Right lobe of liver (tissue), 4 donors: ENCODE measurements around the gene CD3G.

Source experiments
- POLR2A ChIP-seq: fragments of 450-650 bp; IDR thresholded peaks from one replicate; pipeline ENCODE4 v1.6.1; 2017; ENCODE audit warnings: antibody characterized with exemption, mild to moderate bottlenecking
- TF ChIP-seq, protein P1 (sequence below), 4 donors: fragments of 200-600 bp in 3 of 4; fragments of 450-650 bp in 1 of 4; IDR thresholded peaks; one replicate each; pipeline versions ENCODE4 v1.5.1 to v1.8.0; 2016 to 2022; ENCODE audit warnings: antibody characterized with exemption in 4 of 4, mild to moderate bottlenecking in 2 of 4
- donor health status: DM: no; HTN: no; CAD: no.
- donor health status: DM: no; HTN: no; CAD: no.
- donor health status: DM: no; HTN: yes; CAD: no.

DNA sequence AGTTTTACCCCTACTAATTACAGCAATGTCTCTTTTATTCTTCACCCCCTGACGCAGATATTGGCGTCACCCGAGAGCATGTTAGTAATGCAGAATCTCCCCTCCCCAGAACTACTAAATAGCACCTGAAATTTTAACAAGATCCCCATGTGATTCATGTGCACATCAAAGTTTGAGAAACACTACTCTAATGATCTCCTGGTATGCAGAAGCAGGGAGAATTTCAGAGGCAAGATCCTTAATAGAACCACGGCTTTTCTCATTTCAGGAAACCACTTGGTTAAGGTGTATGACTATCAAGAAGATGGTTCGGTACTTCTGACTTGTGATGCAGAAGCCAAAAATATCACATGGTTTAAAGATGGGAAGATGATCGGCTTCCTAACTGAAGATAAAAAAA, 5.3 kb downstream of the CD3G start:
- TF ChIP-seq, protein P1, sequence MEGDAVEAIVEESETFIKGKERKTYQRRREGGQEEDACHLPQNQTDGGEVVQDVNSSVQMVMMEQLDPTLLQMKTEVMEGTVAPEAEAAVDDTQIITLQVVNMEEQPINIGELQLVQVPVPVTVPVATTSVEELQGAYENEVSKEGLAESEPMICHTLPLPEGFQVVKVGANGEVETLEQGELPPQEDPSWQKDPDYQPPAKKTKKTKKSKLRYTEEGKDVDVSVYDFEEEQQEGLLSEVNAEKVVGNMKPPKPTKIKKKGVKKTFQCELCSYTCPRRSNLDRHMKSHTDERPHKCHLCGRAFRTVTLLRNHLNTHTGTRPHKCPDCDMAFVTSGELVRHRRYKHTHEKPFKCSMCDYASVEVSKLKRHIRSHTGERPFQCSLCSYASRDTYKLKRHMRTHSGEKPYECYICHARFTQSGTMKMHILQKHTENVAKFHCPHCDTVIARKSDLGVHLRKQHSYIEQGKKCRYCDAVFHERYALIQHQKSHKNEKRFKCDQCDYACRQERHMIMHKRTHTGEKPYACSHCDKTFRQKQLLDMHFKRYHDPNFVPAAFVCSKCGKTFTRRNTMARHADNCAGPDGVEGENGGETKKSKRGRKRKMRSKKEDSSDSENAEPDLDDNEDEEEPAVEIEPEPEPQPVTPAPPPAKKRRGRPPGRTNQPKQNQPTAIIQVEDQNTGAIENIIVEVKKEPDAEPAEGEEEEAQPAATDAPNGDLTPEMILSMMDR (IDR thresholded peaks at IDR 0.05) = no peak
- TF ChIP-seq POLR2A = no peak
